Measurements from ENCODE around the gene MRO. TPM values are rescaled to one million over a fixed set of nuclear protein-coding genes. Genes with fewer than 3 reads are reported as not detected.

MRO gene
- total and polyA plus RNA-seq, 2 of the 8 experiments (the other 6 are each of a cell fraction or from before 2014, with no cell fraction given) = 0.65 to 1.0 TPM

DNA sequence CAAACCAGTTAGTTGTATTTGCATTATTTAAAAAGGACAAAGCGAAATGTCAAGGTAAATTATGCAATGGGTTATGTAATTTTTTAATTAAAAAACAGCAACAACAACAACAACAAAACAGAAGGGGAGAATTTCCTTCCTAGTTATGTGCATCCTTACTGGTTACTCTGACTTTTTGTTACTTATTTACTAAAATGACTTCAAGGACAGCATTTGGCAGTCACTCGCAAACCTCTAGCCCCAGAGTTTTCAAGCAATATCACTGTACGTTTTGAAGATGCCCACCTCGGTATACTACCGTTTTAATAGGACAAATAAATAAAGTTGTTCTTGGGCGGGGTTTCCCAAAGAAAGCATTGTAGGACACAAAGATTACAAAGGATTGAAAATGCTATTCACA, 24.7 kb upstream of the MRO start:
- H3K79me2 ChIP-seq (ENCODE audit: control insufficient read depth in 1 of 2, insufficient read depth in 2 of 2, low read length in 2 of 2) = no peaks in the 10 kb centered on the region
- H2BK20ac ChIP-seq (ENCODE audit: low read length) = no peak overlapping the region
- H4K91ac ChIP-seq (replicated peaks; ENCODE audit: insufficient read length, low read length) = no peak overlapping the region
- H3K4me3 ChIP-seq (ENCODE audit: extremely low read depth in 1 of 4, insufficient read depth in 2 of 4, low read depth in 3 of 4, low read length in 4 of 4) = no peak overlapping the region
- H3K27me3 ChIP-seq (replicated peaks in 1 of 4; ENCODE audit: control insufficient read depth in 3 of 4, extremely low read depth in 1 of 4, insufficient read depth in 3 of 4, low read length in 3 of 4) = no peaks in the 10 kb centered on the region
- H2AFZ ChIP-seq (ENCODE audit: low read length) = no peak overlapping the region
- no peak for DNase-seq (ENCODE audit: low read depth in 1 of 2, low spot score in 2 of 2)
- H3K79me1 ChIP-seq (ENCODE audit: low read depth, low read length) = no peaks in the 10 kb centered on the region
- 87% methylated on average over 6 of the region's 6 CpGs; no CpG with 5 or more reads in 1 of the 2 experiments for WGBS, 2 experiments (ENCODE audit: extremely low coverage in 1 of 2, insufficient coverage in 1 of 2, insufficient read length in 1 of 2, insufficient replicate concordance in 2 of 2, low coverage in 1 of 2, low lambda C conversion rate in 2 of 2, missing lambda C conversion rate in 1 of 2)
- no peak overlapping the region for H3K4ac ChIP-seq (replicated peaks; ENCODE audit: insufficient read length, low read depth, low read length)
- H3K4me1 ChIP-seq (replicated peaks in 1 of 4; ENCODE audit: control insufficient read depth in 3 of 4, insufficient read depth in 4 of 4, low read length in 3 of 4) = no peaks in the 10 kb centered on the region
- no peak overlapping the region for H2BK12ac ChIP-seq (ENCODE audit: low read depth, low read length)
- H3K56ac ChIP-seq (replicated peaks; ENCODE audit: insufficient read length, low read depth, low read length) = no peak overlapping the region
- no peak overlapping the region for H3K18ac ChIP-seq (ENCODE audit: extremely low read depth, low read length)
- no peak overlapping the region for H2BK5ac ChIP-seq (ENCODE audit: low read depth, low read length)
- H4K5ac ChIP-seq (ENCODE audit: insufficient read length, low read depth, low read length) = no peak overlapping the region
- no peak overlapping the region for H3K4me2 ChIP-seq (ENCODE audit: insufficient read depth in 1 of 2, low read depth in 2 of 2, low read length in 2 of 2)
- H3K27ac ChIP-seq (ENCODE audit: low read depth, low read length) = no peak overlapping the region
- H2AK5ac ChIP-seq (ENCODE audit: low read depth, low read length) = no peak overlapping the region
- no peak overlapping the region for H2BK15ac ChIP-seq (ENCODE audit: low read length)
- no peaks in the 10 kb centered on the region for H3K36me3 ChIP-seq (ENCODE audit: control insufficient read depth in 2 of 4, insufficient read depth in 4 of 4, low read length in 3 of 4)
- H2BK120ac ChIP-seq (replicated peaks; ENCODE audit: low read depth, low read length) = no peak overlapping the region
- CTCF ChIA-PET (ENCODE audit: partially characterized antibody) = interaction anchor here (0.5 to 1.3 kb wide), 4 partner anchors 22 to 1052 kb away, joined by 3 to 4 read pairs (median 3); no protein-coding TSS in a partner anchor
- H3K23ac ChIP-seq (ENCODE audit: insufficient read length) = no peak overlapping the region
- TF ChIP-seq YY1 (IDR thresholded peaks at IDR 0.05; ENCODE audit: low read depth, low read length) = no peak
- TF ChIP-seq TCF12 (IDR thresholded peaks at IDR 0.05; ENCODE audit: low read depth, low read length) = no peak
- no peak for TF ChIP-seq TBP (IDR thresholded peaks at IDR 0.05; ENCODE audit: low read depth, low read length)
- TF ChIP-seq TAF7 (optimal IDR thresholded peaks at IDR 0.05; ENCODE audit: borderline replicate concordance, low read depth, low read length) = no peak
- no peak for TF ChIP-seq RXRA (IDR thresholded peaks at IDR 0.05; ENCODE audit: insufficient read depth, low read depth, low read length)
- TF ChIP-seq NRF1 (IDR thresholded peaks at IDR 0.05; ENCODE audit: low read depth, low read length) = no peak
- TF ChIP-seq GTF2F1 (IDR thresholded peaks at IDR 0.05; ENCODE audit: borderline replicate concordance, low read depth, low read length) = no peak
- no peak for TF ChIP-seq SP2 (IDR thresholded peaks at IDR 0.05; ENCODE audit: low read length)
- no peak for TF ChIP-seq EGR1 (IDR thresholded peaks at IDR 0.05; ENCODE audit: borderline replicate concordance, low read depth, low read length)
- TF ChIP-seq RFX5 (IDR thresholded peaks at IDR 0.05; ENCODE audit: borderline replicate concordance, low read depth, low read length) = no peak
- no peak for TF ChIP-seq EP300 (IDR thresholded peaks at IDR 0.05; ENCODE audit: borderline replicate concordance in 1 of 2, low read depth in 2 of 2, low read length in 2 of 2)
- TF ChIP-seq JUND (IDR thresholded peaks at IDR 0.05; ENCODE audit: low read length) = no peak
- no peak for TF ChIP-seq RAD21 (IDR thresholded peaks at IDR 0.05 in 1 of 2, conservative IDR thresholded peaks at IDR 0.05 in 1 of 2; ENCODE audit: low read depth in 2 of 2, low read length in 2 of 2)
- TF ChIP-seq, protein P1, sequence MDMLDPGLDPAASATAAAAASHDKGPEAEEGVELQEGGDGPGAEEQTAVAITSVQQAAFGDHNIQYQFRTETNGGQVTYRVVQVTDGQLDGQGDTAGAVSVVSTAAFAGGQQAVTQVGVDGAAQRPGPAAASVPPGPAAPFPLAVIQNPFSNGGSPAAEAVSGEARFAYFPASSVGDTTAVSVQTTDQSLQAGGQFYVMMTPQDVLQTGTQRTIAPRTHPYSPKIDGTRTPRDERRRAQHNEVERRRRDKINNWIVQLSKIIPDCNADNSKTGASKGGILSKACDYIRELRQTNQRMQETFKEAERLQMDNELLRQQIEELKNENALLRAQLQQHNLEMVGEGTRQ (IDR thresholded peaks at IDR 0.05; ENCODE audit: low read length) = no peak
- no peak overlapping the region for H4K8ac ChIP-seq (ENCODE audit: extremely low read depth, insufficient read depth, low read length)
- no peaks in the 10 kb centered on the region for H3K9me3 ChIP-seq (ENCODE audit: insufficient read depth in 2 of 2, low read depth in 1 of 2, low read length in 1 of 2)
- H3K9ac ChIP-seq (replicated peaks in 1 of 4; ENCODE audit: extremely low read depth in 1 of 4, low read depth in 3 of 4, low read length in 3 of 4) = no peak overlapping the region
- FAIRE-seq = no peak
- H3K14ac ChIP-seq (ENCODE audit: insufficient read length) = no peak overlapping the region
- H4K20me1 ChIP-seq (replicated peaks in 1 of 2; ENCODE audit: control insufficient read depth in 1 of 2, insufficient read depth in 2 of 2, low read length in 2 of 2) = no peaks in the 10 kb centered on the region
- POLR2A ChIA-PET (ENCODE audit: partially characterized antibody) = interaction anchor here (0.6 kb wide), 1 partner anchor 110 kb away, joined by 4 read pairs; no protein-coding TSS in a partner anchor
- no peaks in the 10 kb centered on the region for H3K23me2 ChIP-seq (ENCODE audit: low read depth, low read length)
